CD4-positive, alpha-beta memory T cell (primary cell): ENCODE data around the gene UST. TPM values are rescaled to one million over a fixed set of nuclear protein-coding genes. Genes with fewer than 3 reads are reported as not detected.

Experiments used
- CTCF ChIA-PET: fragments of 350-600 bp; sonication (Branson Sonifier 250); formaldehyde crosslinking; loops from one replicate; lab custom pipeline; 2021; ENCODE audit warnings: inconsistent platforms; ENCODE audit not compliant: partially characterized antibody; lab: Charles Lee
- POLR2A ChIA-PET: fragments of 350-600 bp; sonication (Branson Sonifier 250); formaldehyde crosslinking; loops from one replicate; lab custom pipeline; 2021; ENCODE audit not compliant: partially characterized antibody; lab: Charles Lee
- DNase-seq, 5 donors: peaks; one replicate each; pipeline versions ENCODE4 v3.0.0 to v3.0.0-alpha.2; 2020 to 2022; ENCODE audit warnings: mixed read lengths in 1 of 5
- H3K27ac ChIP-seq: one replicate; pipeline ENCODE4 v1.7.0; 2013; ENCODE audit warnings: low read depth, low read length
- H3K27me3 ChIP-seq: 2 replicates; pipeline ENCODE4 v1.7.0; 2013; ENCODE audit warnings: mild to moderate bottlenecking, low read length, moderate library complexity; ENCODE audit not compliant: insufficient read depth
- H3K36me3 ChIP-seq: 2 replicates; pipeline ENCODE4 v1.7.0; 2013; ENCODE audit warnings: mild to moderate bottlenecking, low read length, moderate library complexity; ENCODE audit not compliant: insufficient read depth
- H3K4me1 ChIP-seq: 2 replicates; pipeline ENCODE4 v1.7.0; 2013; ENCODE audit warnings: mild to moderate bottlenecking, low read length, moderate library complexity; ENCODE audit not compliant: insufficient read depth
- H3K4me3 ChIP-seq, 2 donors: one replicate each; pipeline ENCODE4 v1.7.0; 2013; ENCODE audit warnings: low read length in 2 of 2, mild to moderate bottlenecking in 1 of 2
- H3K9me3 ChIP-seq, 2 donors: one replicate each; pipeline ENCODE4 v1.7.0; 2013; ENCODE audit warnings: low read length in 2 of 2, control low read depth in 1 of 2; ENCODE audit not compliant: control insufficient read depth in 1 of 2
- H3K27ac Mint-ChIP-seq, 7 donors: one replicate each; pipeline ENCODE4 v1.8.0; 2020 to 2021; ENCODE audit warnings: mixed read lengths in 7 of 7, mild to moderate bottlenecking in 6 of 7, inconsistent platforms in 3 of 7, moderate library complexity in 3 of 7
- H3K27me3 Mint-ChIP-seq, 2 donors: one replicate each; pipeline ENCODE4 v1.8.0; 2020 to 2021; ENCODE audit warnings: mixed read lengths in 2 of 2
- H3K36me3 Mint-ChIP-seq, 2 donors: one replicate each; pipeline ENCODE4 v1.8.0; 2020 to 2021; ENCODE audit warnings: mixed read lengths in 2 of 2, inconsistent platforms in 1 of 2, mild to moderate bottlenecking in 1 of 2
- H3K4me1 Mint-ChIP-seq, 4 donors: one replicate each; pipeline ENCODE4 v1.8.0; 2020 to 2021; ENCODE audit warnings: mixed read lengths in 4 of 4, mild to moderate bottlenecking in 1 of 4
- H3K4me3 Mint-ChIP-seq, 8 donors: one replicate each; pipeline ENCODE4 v1.8.0; 2020 to 2021; ENCODE audit warnings: mixed read lengths in 8 of 8, mild to moderate bottlenecking in 7 of 8, moderate library complexity in 6 of 8, inconsistent platforms in 3 of 8
- H3K9me3 Mint-ChIP-seq, 8 donors: one replicate each; pipeline ENCODE4 v1.8.0; 2020 to 2021; ENCODE audit warnings: mixed read lengths in 8 of 8, mild to moderate bottlenecking in 5 of 8, inconsistent platforms in 3 of 8, moderate library complexity in 1 of 8
- intact Hi-C: fragments of 100-400 bp; cut with micrococcal nuclease; formaldehyde crosslinking; loops from one replicate; pipeline ENCODE4 v1.15.1; 2023
- polyA plus RNA-seq, 2 donors: library from polyadenylated mRNA; unstranded; fragments of 300-500 nt; fragmentation: Illumina TruSeq; gene quantifications; one replicate each; pipeline ENCODE4 v1.2.3, GENCODE V29; 2021
- total RNA-seq, 2 experiments: library from RNA; stranded (reverse); gene quantifications; one replicate each; pipeline ENCODE4 v1.2.3, GENCODE V29; 2021

UST gene
- total and polyA plus RNA-seq, 4 experiments from 2014 or later = 2.2 to 7.6 (median 5.1) TPM

GRCh38 chr6:149075616-149076354 is 329.0 kb downstream of the UST start:
- no peaks in the 10 kb centered on the region for H3K9me3 ChIP-seq
- ChIA-PET CTCF (interaction anchor here (0.6 to 4.2 kb wide), 11 partner anchors 9 to 441 kb away, joined by 3 to 41 read pairs (median 5); no protein-coding TSS in a partner anchor), POLR2A (interaction anchor here (0.8 to 3.7 kb wide), 8 partner anchors 10 to 409 kb away, joined by 3 to 31 read pairs (median 4); partner anchors contain the start of gene ZC3H12D)
- no peak overlapping the region for H3K4me3 ChIP-seq
- no peak overlapping the region for H3K27ac ChIP-seq
- intact Hi-C loops = no loop called here
- peaks cover 15 to 33% (median 25%) of the 10 kb centered on the region in 4 donors for H3K4me1 Mint-ChIP-seq
- peak overlapping the region in 6 of 8 donors; percentile 19 to 49 (median 42) for H3K4me3 Mint-ChIP-seq
- peak in 1 of 5 donors; percentile 27 for DNase-seq
- peaks cover 19 to 21% of the 10 kb centered on the region in 2 donors for H3K36me3 Mint-ChIP-seq
- H3K9me3 Mint-ChIP-seq = no peaks in the 10 kb centered on the region
- H3K27me3 Mint-ChIP-seq = no peaks in the 10 kb centered on the region
- no peaks in the 10 kb centered on the region for H3K27me3 ChIP-seq
- peak overlapping the region; percentile 41 to 89 (median 76) for H3K27ac Mint-ChIP-seq
- no peaks in the 10 kb centered on the region for H3K36me3 ChIP-seq
- H3K4me1 ChIP-seq = peaks cover 15% of the 10 kb centered on the region

- Mint-ChIP-seq H3K4me1 (peaks cover 15 to 33% (median 25%) of the 10 kb centered on the region in 4 donors), H3K27me3 (no peaks in the 10 kb centered on the region), H3K27ac (peak overlapping the region; percentile 41 to 89 (median 76)), H3K36me3 (peaks cover 19 to 21% of the 10 kb centered on the region in 2 donors), H3K4me3 (peak overlapping the region in 2 of 8 donors; percentile 19 to 49), H3K9me3 (no peaks in the 10 kb centered on the region)
- ChIA-PET CTCF (interaction anchor here (0.6 to 4.2 kb wide), 8 partner anchors 8 to 673 kb away, joined by 4 to 41 read pairs (median 6); no protein-coding TSS in a partner anchor), POLR2A (interaction anchor here (0.6 to 3.7 kb wide), 6 partner anchors 11 to 419 kb away, joined by 3 to 31 read pairs (median 6); no protein-coding TSS in a partner anchor)
- no peak overlapping the region for H3K27ac ChIP-seq
- no peaks in the 10 kb centered on the region for H3K36me3 ChIP-seq
- H3K4me1 ChIP-seq = peaks cover 15% of the 10 kb centered on the region
- DNase-seq = no peak
- H3K27me3 ChIP-seq = no peaks in the 10 kb centered on the region
- intact Hi-C loops = no loop called here
- H3K4me3 ChIP-seq = no peak overlapping the region
- no peaks in the 10 kb centered on the region for H3K9me3 ChIP-seq
These were observed 329.5 kb downstream of the UST start for GRCh38 chr6:149076355-149076734.

DNA sequence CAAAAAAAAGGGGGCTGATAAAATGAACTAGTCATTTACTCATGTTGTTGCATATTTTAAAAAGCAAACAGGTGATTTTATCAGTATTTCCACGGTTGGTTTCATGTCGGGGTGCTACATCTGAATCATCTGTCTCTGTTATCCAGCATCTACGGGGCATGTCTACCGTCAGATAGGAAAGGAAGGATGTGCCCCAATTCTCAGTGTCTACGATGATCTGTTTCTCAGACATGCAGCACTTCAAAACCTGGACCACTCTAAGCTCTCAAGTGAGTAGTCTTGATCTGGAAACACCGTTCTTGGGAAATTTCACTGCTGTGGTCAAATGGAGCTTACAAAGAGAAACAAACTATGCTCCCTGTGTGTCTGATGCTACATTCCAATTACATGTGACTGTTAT is 330.4 kb downstream of the UST start:
- peak in 2 of 5 donors; percentile 12 to 52 for DNase-seq
- peaks cover 17 to 39% (median 27%) of the 10 kb centered on the region in 4 donors for H3K4me1 Mint-ChIP-seq
- ChIA-PET CTCF (interaction anchor here (0.7 to 4.2 kb wide), 9 partner anchors 8 to 354 kb away, joined by 3 to 41 read pairs (median 5); no protein-coding TSS in a partner anchor), POLR2A (interaction anchor here (1.0 to 3.7 kb wide), 5 partner anchors 12 to 355 kb away, joined by 3 to 31 read pairs (median 6); no protein-coding TSS in a partner anchor)
- no peak overlapping the region for H3K27ac ChIP-seq
- H3K27me3 Mint-ChIP-seq = no peaks in the 10 kb centered on the region
- peak overlapping the region in 6 of 8 donors; percentile 10 to 52 (median 34) for H3K4me3 Mint-ChIP-seq
- peak overlapping the region; percentile 8 to 86 (median 74) for H3K27ac Mint-ChIP-seq
- H3K4me3 ChIP-seq = no peak overlapping the region
- H3K9me3 Mint-ChIP-seq = no peaks in the 10 kb centered on the region
- H3K36me3 Mint-ChIP-seq = peaks cover 16 to 18% of the 10 kb centered on the region in 2 donors
- H3K36me3 ChIP-seq = no peaks in the 10 kb centered on the region
- no peaks in the 10 kb centered on the region for H3K27me3 ChIP-seq
- H3K4me1 ChIP-seq = peaks cover 20% of the 10 kb centered on the region
- intact Hi-C loops = no loop called here
- H3K9me3 ChIP-seq = no peaks in the 10 kb centered on the region

GRCh38 chr6:149078211-149078782 is 331.5 kb downstream of the UST start:
- Mint-ChIP-seq H3K36me3 (peaks cover 15 to 18% of the 10 kb centered on the region in 2 donors), H3K4me3 (peak overlapping the region in 1 of 8 donors; percentile 31), H3K27ac (peak overlapping the region in 2 of 7 donors; percentile 57 to 70), H3K4me1 (peaks cover 26 to 50% (median 37%) of the 10 kb centered on the region in 4 donors), H3K27me3 (no peaks in the 10 kb centered on the region), H3K9me3 (no peaks in the 10 kb centered on the region)
- Histone ChIP-seq H3K4me1 (peaks cover 31% of the 10 kb centered on the region), H3K4me3 (no peak overlapping the region), H3K9me3 (no peaks in the 10 kb centered on the region), H3K27me3 (no peaks in the 10 kb centered on the region), H3K36me3 (no peaks in the 10 kb centered on the region), H3K27ac (no peak overlapping the region)
- ChIA-PET POLR2A (interaction anchor here (0.7 to 3.7 kb wide), 4 partner anchors 25 to 354 kb away, joined by 3 to 23 read pairs (median 6); no protein-coding TSS in a partner anchor), CTCF (interaction anchor here (1.1 to 4.2 kb wide), 5 partner anchors 10 to 353 kb away, joined by 3 to 41 read pairs (median 6); no protein-coding TSS in a partner anchor)
- intact Hi-C loops = no loop called here
- DNase-seq = no peak

- Mint-ChIP-seq H3K4me1 (peaks cover 36 to 61% (median 48%) of the 10 kb centered on the region in 4 donors), H3K9me3 (no peaks in the 10 kb centered on the region), H3K27me3 (no peaks in the 10 kb centered on the region), H3K27ac (peak overlapping the region in 3 of 7 donors; percentile 24 to 76 (median 70)), H3K36me3 (peaks cover 6 to 12% of the 10 kb centered on the region in 2 donors), H3K4me3 (no peak overlapping the region)
- no peak for DNase-seq
- POLR2A ChIA-PET = no interaction called here
- H3K9me3 ChIP-seq = no peaks in the 10 kb centered on the region
- H3K4me3 ChIP-seq = no peak overlapping the region
- no peak overlapping the region for H3K27ac ChIP-seq
- H3K36me3 ChIP-seq = no peaks in the 10 kb centered on the region
- CTCF ChIA-PET = interaction anchor here (1.3 to 2.6 kb wide), 5 partner anchors 36 to 438 kb away, joined by 3 to 20 read pairs (median 5); no protein-coding TSS in a partner anchor
- H3K4me1 ChIP-seq = peaks cover 42% of the 10 kb centered on the region
- intact Hi-C loops = no loop called here
- no peaks in the 10 kb centered on the region for H3K27me3 ChIP-seq
These were observed 332.6 kb downstream of the UST start for GRCh38 chr6:149079456-149079855.

GRCh38 chr6:149079911-149080491 is 333.2 kb downstream of the UST start:
- H3K27me3 Mint-ChIP-seq = no peaks in the 10 kb centered on the region
- H3K27me3 ChIP-seq = no peaks in the 10 kb centered on the region
- peaks cover 47% of the 10 kb centered on the region for H3K4me1 ChIP-seq
- no peaks in the 10 kb centered on the region for H3K36me3 ChIP-seq
- DNase-seq = no peak
- H3K36me3 Mint-ChIP-seq = peaks cover 6 to 12% of the 10 kb centered on the region in 2 donors
- H3K4me3 ChIP-seq = no peak overlapping the region
- no peaks in the 10 kb centered on the region for H3K9me3 ChIP-seq
- POLR2A ChIA-PET = interaction anchor here (1.1 kb wide), 1 partner anchor 16 kb away, joined by 3 read pairs; no protein-coding TSS in a partner anchor
- H3K4me3 Mint-ChIP-seq = no peak overlapping the region
- H3K27ac ChIP-seq = no peak overlapping the region
- CTCF ChIA-PET = interaction anchor here (0.7 to 2.6 kb wide), 8 partner anchors 15 to 437 kb away, joined by 3 to 20 read pairs (median 4); no protein-coding TSS in a partner anchor
- intact Hi-C loops = loop anchor here (5.0 kb wide), 1 partner anchor 333 kb away; the partner anchor contains the start of gene UST
- no peaks in the 10 kb centered on the region for H3K9me3 Mint-ChIP-seq
- H3K4me1 Mint-ChIP-seq = peaks cover 42 to 65% (median 50%) of the 10 kb centered on the region in 4 donors
- peak overlapping the region in 3 of 7 donors; percentile 24 to 69 (median 57) for H3K27ac Mint-ChIP-seq
